Ovary (tissue), 9 donors: ENCODE data around the gene GPR55. TPM values are rescaled to one million over a fixed set of nuclear protein-coding genes. Genes with fewer than 3 reads are reported as not detected.
"Not testable (repeated sequence)": the region's sequence is repeated elsewhere in the genome, so short reads cannot be mapped to it uniquely, and the experiment has no call there.

Source experiments
- DNase-seq, 5 donors: peaks; one replicate each; pipeline ENCODE4 v3.0.0-alpha.2; 2019 to 2020
- H3K27ac ChIP-seq, 2 donors: fragments of 200-600 bp; one replicate each; pipeline versions ENCODE4 v1.5.1 to v1.8.0; 2019 to 2022
- H3K27me3 ChIP-seq: fragments of 200-600 bp; one replicate; pipeline ENCODE4 v1.8.0; 2022
- H3K36me3 ChIP-seq: fragments of 200-600 bp; sonication (generic); one replicate; pipeline ENCODE4 v1.5.1; 2019
- H3K4me1 ChIP-seq: one replicate; pipeline ENCODE4 v1.8.1; 2013; ENCODE audit warnings: mild to moderate bottlenecking, moderate library complexity; ENCODE audit not compliant: insufficient read depth
- H3K4me3 ChIP-seq: fragments of 200-600 bp; sonication (generic); one replicate; pipeline ENCODE4 v1.5.1; 2017
- H3K9me3 ChIP-seq, 2 donors: fragments of 200-600 bp in 1 of 2; sonication (generic) in 1 of 2; one replicate each; pipeline versions ENCODE4 v1.5.1 to v1.8.1; 2013 to 2019; ENCODE audit warnings: mild to moderate bottlenecking in 1 of 2, moderate library complexity in 1 of 2
- EP300 ChIP-seq: sonication (generic); formaldehyde crosslinking; IDR thresholded peaks from one replicate; pipeline ENCODE4 v1.6.1; 2017; ENCODE audit warnings: antibody characterized with exemption
- POLR2A ChIP-seq: fragments of 450-650 bp; IDR thresholded peaks from one replicate; pipeline ENCODE4 v1.6.1; 2017; ENCODE audit warnings: antibody characterized with exemption, mild to moderate bottlenecking, moderate library complexity
- WGBS, 3 donors: extraction: QIAGEN DNeasy Blood & Tissue Kit in 1 of 3; methylation state at CpG; one replicate each; pipeline versions ENCODE4 v1.1.5 to v1.1.7; 2013 to 2017; 5-methylcytosine and 5-hydroxymethylcytosine counted together
- intact Hi-C, 4 donors: fragments of 100-400 bp; cut with DNase I; formaldehyde crosslinking; loops; one replicate each; pipeline versions ENCODE4 v1.11.0 to v1.15.1; 2022 to 2023
- polyA plus RNA-seq, 2 donors: library from polyadenylated mRNA; stranded (reverse); fragments of 200-250 nt in 1 of 2; fragments of 350-450 nt in 1 of 2; fragmentation: Illumina TruSeq in 1 of 2; extraction: RNeasy Lipid Tissue Mini Kit (QIAGEN cat#74804) in 1 of 2; gene quantifications; one replicate each; pipeline ENCODE4 v1.2.3, GENCODE V29; 2013 to 2014
- total RNA-seq, 7 donors: library from RNA; depleted of rRNA in 2 of 7; stranded (reverse); fragments of >200 nt in 2 of 7; fragmentation: NEBNext Ultra II Directional in 3 of 7; extraction: Animal tissue kit (Norgen Biotek cat#: 25700) in 3 of 7; gene quantifications; one replicate each; pipeline versions ENCODE4 v1.1.0 to v1.2.4, GENCODE V29; 2016 to 2023
- TF ChIP-seq, protein P1 (sequence below), 3 donors: fragments of 450-650 bp in 2 of 3; fragments of 200-600 bp in 1 of 3; IDR thresholded peaks; one replicate each; pipeline versions ENCODE4 v1.5.1 to v1.8.0; 2016 to 2022; ENCODE audit warnings: antibody characterized with exemption in 3 of 3, mild to moderate bottlenecking in 1 of 3
- donor health status: DM: no; HTN: no; CAD: no; lungs with moderate emphysema.
- donor health status: DM: no; HTN: no; CAD: no.
- donor health status: Bipolar disorder and iron deficiency.
- donor health status: DM: yes; HTN: yes; CAD: no.
- donor health status: DM: no; HTN: no; CAD: no.
- donor health status: DM: yes; HTN: yes; CAD: no.

GPR55 gene
- total and polyA plus RNA-seq, 9 donors: 0.05 to 0.20 (median 0.14) TPM; not detected in 5

DNA sequence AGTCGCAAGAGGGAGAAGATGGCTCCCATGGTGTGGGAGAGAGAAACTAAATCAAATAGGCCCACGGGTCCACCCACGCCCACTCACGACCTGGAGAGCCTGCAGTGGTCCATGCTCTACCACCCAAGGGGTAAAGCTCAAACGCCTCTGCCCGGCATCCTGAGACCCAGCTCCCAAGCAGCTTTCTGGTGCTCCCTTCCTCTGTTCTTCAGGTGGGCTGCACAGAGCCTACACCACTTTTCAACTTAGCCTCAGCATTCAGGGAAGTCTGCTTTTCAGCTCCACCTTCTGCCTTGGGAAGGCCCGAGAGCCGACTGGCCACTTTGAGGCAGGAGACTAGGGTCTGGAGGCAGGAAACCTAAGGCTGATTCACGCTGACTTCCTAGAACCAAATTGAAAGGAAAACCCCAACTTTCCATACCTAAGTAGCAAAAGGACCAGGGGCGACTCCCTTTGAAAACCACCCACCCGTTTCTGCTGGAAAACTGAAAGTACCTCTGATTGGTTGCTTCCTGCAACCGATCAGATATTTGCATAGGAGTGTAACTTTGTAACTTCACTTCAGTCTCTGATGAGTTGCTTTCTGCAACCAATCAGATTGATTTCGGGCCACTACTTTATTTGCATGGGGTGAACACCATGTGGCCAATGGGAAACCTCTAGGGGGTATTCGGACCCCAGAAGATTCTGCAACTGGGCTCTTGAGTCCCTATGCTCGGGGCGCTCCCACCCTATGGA is 44.0 kb upstream of the GPR55 start:
- no peak for TF ChIP-seq POLR2A
- TF ChIP-seq EP300: no peak
- TF ChIP-seq, protein P1, sequence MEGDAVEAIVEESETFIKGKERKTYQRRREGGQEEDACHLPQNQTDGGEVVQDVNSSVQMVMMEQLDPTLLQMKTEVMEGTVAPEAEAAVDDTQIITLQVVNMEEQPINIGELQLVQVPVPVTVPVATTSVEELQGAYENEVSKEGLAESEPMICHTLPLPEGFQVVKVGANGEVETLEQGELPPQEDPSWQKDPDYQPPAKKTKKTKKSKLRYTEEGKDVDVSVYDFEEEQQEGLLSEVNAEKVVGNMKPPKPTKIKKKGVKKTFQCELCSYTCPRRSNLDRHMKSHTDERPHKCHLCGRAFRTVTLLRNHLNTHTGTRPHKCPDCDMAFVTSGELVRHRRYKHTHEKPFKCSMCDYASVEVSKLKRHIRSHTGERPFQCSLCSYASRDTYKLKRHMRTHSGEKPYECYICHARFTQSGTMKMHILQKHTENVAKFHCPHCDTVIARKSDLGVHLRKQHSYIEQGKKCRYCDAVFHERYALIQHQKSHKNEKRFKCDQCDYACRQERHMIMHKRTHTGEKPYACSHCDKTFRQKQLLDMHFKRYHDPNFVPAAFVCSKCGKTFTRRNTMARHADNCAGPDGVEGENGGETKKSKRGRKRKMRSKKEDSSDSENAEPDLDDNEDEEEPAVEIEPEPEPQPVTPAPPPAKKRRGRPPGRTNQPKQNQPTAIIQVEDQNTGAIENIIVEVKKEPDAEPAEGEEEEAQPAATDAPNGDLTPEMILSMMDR (IDR thresholded peaks at IDR 0.05): no peak
- Histone ChIP-seq H3K27me3 (no peaks in the 10 kb centered on the region), H3K4me1 (peaks cover 1% of the 10 kb centered on the region), H3K4me3 (no peak overlapping the region), H3K27ac (no peak overlapping the region), H3K9me3 (no peaks in the 10 kb centered on the region), H3K36me3 (no peaks in the 10 kb centered on the region)
- DNase-seq: no peak
- WGBS, 3 donors: 34 to 49% (median 35%) methylated on average over 16 of the region's 16 CpGs
- intact Hi-C loops: no loop called here

DNA sequence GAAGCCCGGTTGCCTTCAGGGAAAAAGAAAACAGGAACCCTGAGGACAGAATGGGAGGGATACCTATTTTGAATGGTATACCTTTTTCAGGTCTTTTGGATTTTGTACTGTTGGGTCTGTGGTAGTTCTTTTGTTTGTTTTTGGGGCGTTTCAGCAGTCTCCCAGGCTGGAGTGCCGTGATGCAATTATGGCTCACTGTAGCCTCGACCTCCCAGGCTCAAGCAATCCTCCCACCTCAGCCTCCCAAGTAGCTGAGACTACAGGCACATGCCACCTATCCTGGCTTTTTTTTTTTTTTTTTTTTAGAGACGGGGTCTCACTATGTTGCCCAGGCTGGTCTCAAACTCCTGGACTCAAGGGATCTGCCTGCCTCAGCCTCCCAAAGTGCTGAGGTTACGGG is 43.3 kb upstream of the GPR55 start:
- DNase-seq, H3K27me3 ChIP-seq, intact Hi-C loops, H3K36me3 ChIP-seq, H3K27ac ChIP-seq, H3K4me1 ChIP-seq, H3K4me3 ChIP-seq, H3K9me3 ChIP-seq: not testable (repeated sequence)
- WGBS, 3 donors: 82 to 86% (median 82%) methylated on average over 6 of the region's 6 CpGs

DNA sequence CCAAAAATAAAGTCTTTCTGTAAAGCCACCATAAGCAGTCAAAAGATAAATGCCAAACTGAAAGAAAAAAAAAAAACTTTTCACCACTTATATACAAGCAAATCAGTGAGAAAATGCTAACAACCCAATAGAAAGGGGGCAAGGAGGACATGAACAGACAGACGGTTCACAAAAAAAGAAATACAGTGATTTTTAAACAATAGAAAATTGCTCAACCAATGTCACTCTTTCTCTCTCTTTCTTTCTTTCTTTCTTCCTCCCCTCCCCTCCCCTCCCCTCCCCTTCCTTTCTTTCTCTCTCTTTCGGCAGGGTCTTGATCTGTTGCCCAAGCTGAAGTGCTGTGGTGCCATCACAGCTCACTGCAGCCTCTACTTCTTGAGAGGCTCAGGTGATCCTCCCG is 42.1 kb upstream of the GPR55 start:
- intact Hi-C loops: no loop called here

DNA sequence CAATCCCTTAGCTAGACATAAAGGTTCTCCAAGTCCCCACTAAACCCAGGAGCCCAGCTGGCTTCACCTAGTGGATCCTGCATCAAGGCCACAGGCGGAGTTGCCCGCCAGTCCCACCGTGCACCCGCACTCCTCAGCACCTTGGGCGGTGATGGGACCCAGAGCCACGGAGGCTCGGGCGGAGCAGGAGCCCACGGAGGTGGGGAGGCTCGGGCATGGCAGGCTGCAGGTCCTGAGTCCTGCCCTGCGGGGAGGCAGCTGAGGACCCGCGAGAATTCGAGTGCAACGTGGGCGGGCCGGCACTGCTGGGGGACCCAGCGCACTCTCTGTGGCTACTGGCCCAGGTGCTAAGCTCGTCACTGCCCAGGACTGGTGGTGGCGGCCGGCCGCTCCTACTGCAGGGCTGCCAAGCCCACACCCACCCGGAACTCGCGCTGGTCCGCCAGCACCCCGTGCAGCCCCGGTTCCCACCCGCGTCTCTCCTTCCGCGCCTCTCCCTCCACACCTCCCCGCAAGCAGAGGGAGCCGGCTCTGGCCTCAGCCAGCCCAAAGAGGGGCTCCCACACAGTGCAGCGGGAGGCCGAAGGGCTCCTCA is 39.2 kb upstream of the GPR55 start:
- DNase-seq: no peak
- Histone ChIP-seq H3K27ac (no peak overlapping the region), H3K4me3 (no peak overlapping the region), H3K9me3 (no peaks in the 10 kb centered on the region), H3K27me3 (no peaks in the 10 kb centered on the region), H3K4me1 (no peaks in the 10 kb centered on the region), H3K36me3 (no peaks in the 10 kb centered on the region)
- WGBS, 3 donors: 96 to 97% (median 97%) methylated on average over 33 to 36 of the region's 36 CpGs
- intact Hi-C loops: no loop called here
- no peak for TF ChIP-seq EP300
- TF ChIP-seq POLR2A: no peak
- TF ChIP-seq, protein P1 (IDR thresholded peaks at IDR 0.05): no peak

More for the DNA sequence above, 42.1 kb upstream of the GPR55 start:
- Histone ChIP-seq H3K4me1 (peaks cover 1% of the 10 kb centered on the region), H3K27ac (no peak overlapping the region), H3K4me3 (no peak overlapping the region), H3K36me3 (no peaks in the 10 kb centered on the region), H3K27me3 (no peaks in the 10 kb centered on the region), H3K9me3 (no peaks in the 10 kb centered on the region)
- WGBS, 3 donors: 56 to 85% (median 81%) methylated on average over 3 of the region's 3 CpGs
- TF ChIP-seq EP300: no peak
- TF ChIP-seq, protein P1 (IDR thresholded peaks at IDR 0.05): no peak
- TF ChIP-seq POLR2A: no peak
- no peak for DNase-seq

DNA sequence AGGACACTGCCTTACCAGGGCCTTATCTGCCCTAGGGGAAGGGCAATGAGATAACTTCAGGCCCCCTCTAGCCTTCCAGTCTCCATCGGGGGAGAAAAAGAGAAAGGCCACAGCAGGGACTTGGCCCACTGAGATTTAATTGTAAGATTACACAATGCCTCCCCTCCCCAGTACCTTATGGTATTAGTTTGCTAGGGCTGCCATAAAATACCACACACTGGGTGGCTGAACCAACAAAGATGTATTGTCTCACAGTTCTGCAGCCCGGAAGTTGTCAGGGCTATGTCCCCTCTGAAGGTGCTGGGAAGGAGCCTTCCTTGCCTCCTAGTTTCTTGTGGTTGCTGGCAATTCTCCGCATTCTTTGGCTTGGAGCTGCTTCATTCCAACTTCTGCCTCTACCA is 36.0 kb upstream of the GPR55 start:
- Histone ChIP-seq H3K4me1 (no peaks in the 10 kb centered on the region), H3K27me3 (no peaks in the 10 kb centered on the region), H3K27ac (no peak overlapping the region), H3K9me3 (no peaks in the 10 kb centered on the region), H3K4me3 (no peak overlapping the region), H3K36me3 (no peaks in the 10 kb centered on the region)
- WGBS, 3 donors: 68 to 82% (median 72%) methylated on average over 3 of the region's 3 CpGs
- no peak for TF ChIP-seq POLR2A
- TF ChIP-seq, protein P1 (IDR thresholded peaks at IDR 0.05): no peak
- TF ChIP-seq EP300: no peak
- no peak for DNase-seq
- intact Hi-C loops: no loop called here
